A673 (cell line): ENCODE results near the gene EGLN3.

Experiments used
- CTCF ChIP-seq: fragments of 300-800, 200-600 bp; sonication (generic); conservative IDR thresholded peaks from 2 replicates; pipeline ENCODE4 v1.5.1; 2017; ENCODE audit warnings: low read depth, mild to moderate bottlenecking, antibody characterized with exemption, low read length, moderate library complexity, mixed read lengths
- EZH2 ChIP-seq: fragments of 200-600 bp; sonication (generic); IDR thresholded peaks from 2 replicates; pipeline ENCODE4 v1.6.1; 2017; ENCODE audit warnings: borderline replicate concordance, low read depth, mild to moderate bottlenecking, mixed read lengths, antibody characterized with exemption, low read length; ENCODE audit not compliant: poor library complexity, severe bottlenecking

DNA sequence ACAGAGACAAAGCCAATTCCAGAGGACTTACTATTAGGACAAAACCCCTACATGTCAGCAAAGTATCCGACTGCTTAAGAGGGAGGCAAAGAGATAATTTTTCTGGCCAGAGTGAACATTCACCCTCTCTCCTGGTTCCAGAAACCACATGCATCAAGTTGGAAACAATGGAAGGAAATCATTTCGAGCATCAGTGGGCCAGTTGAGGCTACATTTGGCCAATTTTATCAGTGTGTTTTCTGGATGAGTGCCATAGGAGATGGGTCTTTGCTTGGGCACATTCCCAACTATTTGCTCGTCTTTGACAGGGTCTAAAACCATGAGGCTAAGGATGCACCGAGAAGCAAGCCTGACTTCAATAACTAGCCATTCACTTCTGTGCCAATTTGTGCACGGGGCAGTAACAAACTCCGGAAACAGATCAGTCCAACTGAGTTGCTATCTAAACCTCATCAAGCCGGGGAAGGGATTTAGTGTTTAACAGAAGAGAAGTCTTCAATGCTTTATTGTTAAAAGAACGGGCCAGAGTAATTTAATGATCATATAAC lies 17.4 kb downstream of the EGLN3 start:
- TF ChIP-seq CTCF (no peak), EZH2 (no peak)
